ENCODE data around the gene SNAPC4. TPM values are rescaled to one million over a fixed set of nuclear protein-coding genes. Genes with fewer than 3 reads are reported as not detected.

SNAPC4 gene
- total and polyA plus RNA-seq, 9 of the 15 experiments (the other 6 are each of a cell fraction or from before 2014, with no cell fraction given), result 0.21 to 21.8 (median 8.8) TPM

GRCh38 chr9:136373300-136374182 lies 26.4 kb downstream of the SNAPC4 start, which contains the start of gene CARD9 (continued):
- no peak for TF ChIP-seq ZBTB43 (CRISPR knock-in tag; IDR thresholded peaks at IDR 0.05)
- no peak for TF ChIP-seq EP300 (IDR thresholded peaks at IDR 0.05; ENCODE audit: low read length)
- no peak for TF ChIP-seq ZNF121 (CRISPR knock-in tag; conservative IDR thresholded peaks at IDR 0.05)
- TF ChIP-seq ZNF224 (CRISPR knock-in tag; IDR thresholded peaks at IDR 0.05), result no peak
- no peak for TF ChIP-seq DIDO1 (tag; IDR thresholded peaks at IDR 0.05; ENCODE audit: low read depth)
- TF ChIP-seq RUNX1 (IDR thresholded peaks at IDR 0.05; ENCODE audit: low read depth), result no peak
- no peak for TF ChIP-seq SMAD3 (CRISPR knock-in tag; conservative IDR thresholded peaks at IDR 0.05)
- 0 out of 2 replicates have a peak, but pooled peaks have one; percentile 16 for TF ChIP-seq KAT7 (CRISPR knock-in tag; IDR thresholded peaks at IDR 0.05; ENCODE audit: borderline replicate concordance)
- no peak for TF ChIP-seq SFPQ (IDR thresholded peaks at IDR 0.05; ENCODE audit: low read depth, low read length)
- TF ChIP-seq ELK1 (CRISPR knock-in tag; IDR thresholded peaks at IDR 0.05), result no peak
- TF ChIP-seq HDAC8 (tag; IDR thresholded peaks at IDR 0.05), result no peak
- TF ChIP-seq ZNF280A (IDR thresholded peaks at IDR 0.05; ENCODE audit: low read depth, partially characterized antibody), result no peak
- TF ChIP-seq PCBP2 (IDR thresholded peaks at IDR 0.05; ENCODE audit: low read depth, low read length, poor library complexity, severe bottlenecking), result no peak
- no peak for TF ChIP-seq STAT6 (CRISPR knock-in tag; IDR thresholded peaks at IDR 0.05)
- TF ChIP-seq ZNF766 (CRISPR knock-in tag; conservative IDR thresholded peaks at IDR 0.05), result no peak
- TF ChIP-seq BDP1 (IDR thresholded peaks at IDR 0.05; ENCODE audit: insufficient read depth, insufficient read length), result no peak
- TF ChIP-seq PKNOX1 (IDR thresholded peaks at IDR 0.05), result peak; percentile 24; the same call in 1 of the 2 replicates
